Endothelial cell of umbilical vein (primary cell): ENCODE data around the gene NRAS.

Experiments used
- POLR2AphosphoS5 ChIP-seq: IDR thresholded peaks from 2 replicates; pipeline ENCODE4 v1.6.1; 2012; ENCODE audit warnings: low read depth, mild to moderate bottlenecking, control low read depth, low read length, moderate library complexity; ENCODE audit not compliant: insufficient read depth
- TF ChIP-seq, protein P1 (sequence below), 2 donors: IDR thresholded peaks; 1 replicate in 1 of 2; 2 replicates in 1 of 2; pipeline ENCODE4 v1.5.1; 2011; ENCODE audit warnings: low read length in 2 of 2, mild to moderate bottlenecking in 2 of 2, moderate library complexity in 2 of 2, control low read depth in 1 of 2, inconsistent platforms in 1 of 2, low read depth in 1 of 2; ENCODE audit not compliant: insufficient read depth in 1 of 2; ENCODE audit errors: extremely low read depth in 1 of 2

- TF ChIP-seq, protein P1, sequence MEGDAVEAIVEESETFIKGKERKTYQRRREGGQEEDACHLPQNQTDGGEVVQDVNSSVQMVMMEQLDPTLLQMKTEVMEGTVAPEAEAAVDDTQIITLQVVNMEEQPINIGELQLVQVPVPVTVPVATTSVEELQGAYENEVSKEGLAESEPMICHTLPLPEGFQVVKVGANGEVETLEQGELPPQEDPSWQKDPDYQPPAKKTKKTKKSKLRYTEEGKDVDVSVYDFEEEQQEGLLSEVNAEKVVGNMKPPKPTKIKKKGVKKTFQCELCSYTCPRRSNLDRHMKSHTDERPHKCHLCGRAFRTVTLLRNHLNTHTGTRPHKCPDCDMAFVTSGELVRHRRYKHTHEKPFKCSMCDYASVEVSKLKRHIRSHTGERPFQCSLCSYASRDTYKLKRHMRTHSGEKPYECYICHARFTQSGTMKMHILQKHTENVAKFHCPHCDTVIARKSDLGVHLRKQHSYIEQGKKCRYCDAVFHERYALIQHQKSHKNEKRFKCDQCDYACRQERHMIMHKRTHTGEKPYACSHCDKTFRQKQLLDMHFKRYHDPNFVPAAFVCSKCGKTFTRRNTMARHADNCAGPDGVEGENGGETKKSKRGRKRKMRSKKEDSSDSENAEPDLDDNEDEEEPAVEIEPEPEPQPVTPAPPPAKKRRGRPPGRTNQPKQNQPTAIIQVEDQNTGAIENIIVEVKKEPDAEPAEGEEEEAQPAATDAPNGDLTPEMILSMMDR (IDR thresholded peaks at IDR 0.05; ENCODE audit: extremely low read depth in 1 of 2, insufficient read depth in 1 of 2, low read depth in 1 of 2, low read length in 2 of 2) = no peak
- TF ChIP-seq POLR2AphosphoS5 = no peak
Observed at GRCh38 chr1:114685851-114686250, 30.7 kb downstream of the NRAS start.
